NT2/D1 (cell line): Measurements from ENCODE around the gene OR2A12.

Experiments
- DNase-seq: peaks from one replicate; pipeline ENCODE4 v3.0.0-alpha.2; 2011; ENCODE audit warnings: low read depth, low spot score
- H3K27me3 ChIP-seq: 2 replicates; pipeline ENCODE4 v1.6.0; 2011; ENCODE audit warnings: mild to moderate bottlenecking; ENCODE audit not compliant: insufficient read length, insufficient read depth
- H3K36me3 ChIP-seq: 2 replicates; pipeline ENCODE4 v1.6.1; 2011; ENCODE audit warnings: mild to moderate bottlenecking, low read length, mixed read lengths; ENCODE audit not compliant: insufficient read depth, insufficient read length
- H3K4me1 ChIP-seq: 2 replicates; pipeline ENCODE4 v1.5.1; 2011; ENCODE audit not compliant: insufficient read depth, insufficient read length
- H3K4me3 ChIP-seq: 2 replicates; pipeline ENCODE4 v1.5.1; 2011; ENCODE audit warnings: low read depth; ENCODE audit not compliant: insufficient read length
- H3K9ac ChIP-seq: 2 replicates; pipeline ENCODE4 v1.6.0; 2011; ENCODE audit warnings: low read depth; ENCODE audit not compliant: insufficient read length
- H3K9me3 ChIP-seq: 2 replicates; pipeline ENCODE4 v1.5.1; 2011; ENCODE audit warnings: mild to moderate bottlenecking, low read length; ENCODE audit not compliant: insufficient read depth
- SUZ12 ChIP-seq: IDR thresholded peaks from 2 replicates; pipeline ENCODE4 v1.6.1; 2011; ENCODE audit not compliant: insufficient read length, insufficient read depth; ENCODE audit errors: extremely low read depth
- YY1 ChIP-seq: IDR thresholded peaks from 2 replicates; pipeline ENCODE4 v1.6.1; 2011; ENCODE audit not compliant: insufficient read length, insufficient read depth
- ZNF274 ChIP-seq: IDR thresholded peaks from 2 replicates; pipeline ENCODE4 v1.6.1; 2011; ENCODE audit warnings: mild to moderate bottlenecking, low read depth, low read length

The OR2A12 gene

GRCh38 chr7:144098776-144099175, 12.7 kb downstream of the OR2A12 start:
- no peaks in the 10 kb centered on the region for H3K9me3 ChIP-seq
- no peaks in the 10 kb centered on the region for H3K27me3 ChIP-seq
- H3K4me1 ChIP-seq, result no peaks in the 10 kb centered on the region
- DNase-seq, result no peak
- H3K4me3 ChIP-seq, result no peak overlapping the region
- no peak for TF ChIP-seq SUZ12
- H3K9ac ChIP-seq, result no peak overlapping the region
- no peaks in the 10 kb centered on the region for H3K36me3 ChIP-seq

GRCh38 chr7:144100607-144101006, 14.5 kb downstream of the OR2A12 start:
- no peaks in the 10 kb centered on the region for H3K27me3 ChIP-seq
- no peak for DNase-seq
- no peak overlapping the region for H3K9ac ChIP-seq
- H3K9me3 ChIP-seq, result no peaks in the 10 kb centered on the region
- TF ChIP-seq ZNF274 (no peak), SUZ12 (no peak), YY1 (no peak)
- H3K4me3 ChIP-seq, result no peak overlapping the region
- no peaks in the 10 kb centered on the region for H3K4me1 ChIP-seq
- H3K36me3 ChIP-seq, result no peaks in the 10 kb centered on the region

- H3K27me3 ChIP-seq, result no peaks in the 10 kb centered on the region
- no peaks in the 10 kb centered on the region for H3K9me3 ChIP-seq
- H3K36me3 ChIP-seq, result no peaks in the 10 kb centered on the region
- no peak for TF ChIP-seq YY1
- no peak for TF ChIP-seq ZNF274
- TF ChIP-seq SUZ12, result no peak
- H3K9ac ChIP-seq, result no peak overlapping the region
- no peak overlapping the region for H3K4me3 ChIP-seq
- H3K4me1 ChIP-seq, result no peaks in the 10 kb centered on the region
- DNase-seq, result no peak
Observed at GRCh38 chr7:144102041-144102440, 16.0 kb downstream of the OR2A12 start.

- no peaks in the 10 kb centered on the region for H3K4me1 ChIP-seq
- H3K4me3 ChIP-seq, result no peak overlapping the region
- H3K36me3 ChIP-seq, result no peaks in the 10 kb centered on the region
- H3K9me3 ChIP-seq, result no peaks in the 10 kb centered on the region
- no peak for DNase-seq
- no peaks in the 10 kb centered on the region for H3K27me3 ChIP-seq
- TF ChIP-seq YY1, result no peak
- no peak for TF ChIP-seq SUZ12
- no peak for TF ChIP-seq ZNF274
- no peak overlapping the region for H3K9ac ChIP-seq
Observed at GRCh38 chr7:144105211-144105610, 19.1 kb downstream of the OR2A12 start.

GRCh38 chr7:144109283-144109682, 23.2 kb downstream of the OR2A12 start, which contains the start of gene OR2A2:
TSS of gene OR2A2 (plus strand) at chr7:144109583. CDS start at chr7:144109583, 0 bp downstream.
- no peak for TF ChIP-seq YY1
- TF ChIP-seq ZNF274, result no peak
- no peak for TF ChIP-seq SUZ12
- Histone ChIP-seq H3K9me3 (no peaks in the 10 kb centered on the region), H3K9ac (no peak within 1 kb of the TSS), H3K4me3 (no peak within 1 kb of the TSS), H3K4me1 (no peaks in the 10 kb centered on the region), H3K36me3 (no peaks in the 10 kb centered on the region), H3K27me3 (no peaks in the 10 kb centered on the region)
- no peak for DNase-seq

- DNase-seq, result no peak
- Histone ChIP-seq H3K27me3 (no peaks in the 10 kb centered on the region), H3K36me3 (no peaks in the 10 kb centered on the region), H3K9me3 (no peaks in the 10 kb centered on the region), H3K4me3 (no peak overlapping the region), H3K9ac (no peak overlapping the region), H3K4me1 (no peaks in the 10 kb centered on the region)
- TF ChIP-seq YY1 (no peak), SUZ12 (no peak), ZNF274 (no peak)
Observed at GRCh38 chr7:144110272-144110671, 24.2 kb downstream of the OR2A12 start.

- DNase-seq, result no peak
- TF ChIP-seq ZNF274 (no peak), YY1 (no peak), SUZ12 (no peak)
- H3K9ac ChIP-seq, result no peak overlapping the region
- H3K27me3 ChIP-seq, result no peaks in the 10 kb centered on the region
- no peaks in the 10 kb centered on the region for H3K9me3 ChIP-seq
- H3K36me3 ChIP-seq, result no peaks in the 10 kb centered on the region
- no peak overlapping the region for H3K4me3 ChIP-seq
- peaks cover 3% of the 10 kb centered on the region for H3K4me1 ChIP-seq
Observed at GRCh38 chr7:144113651-144114050, 27.6 kb downstream of the OR2A12 start.

GRCh38 chr7:144118341-144118740, 32.3 kb downstream of the OR2A12 start:
- Histone ChIP-seq H3K4me3 (no peak overlapping the region), H3K4me1 (peaks cover 3% of the 10 kb centered on the region), H3K9me3 (no peaks in the 10 kb centered on the region), H3K9ac (no peak overlapping the region), H3K36me3 (no peaks in the 10 kb centered on the region), H3K27me3 (no peaks in the 10 kb centered on the region)
- DNase-seq, result peak; percentile 25
- TF ChIP-seq ZNF274 (no peak), YY1 (no peak), SUZ12 (no peak)
